Activated T-helper 17 cell treated with anti-CD3 and anti-CD28 coated beads, Interleukin-2, amount 50 U/mL, for 72 hours (primary cell): ENCODE measurements around the gene MAN2B1. TPM values are rescaled to one million over a fixed set of nuclear protein-coding genes. Genes with fewer than 3 reads are reported as not detected.

Source experiments
- total RNA-seq, 2 donors: library from RNA; stranded (reverse); gene quantifications; one replicate each; pipeline ENCODE4 v1.2.3, GENCODE V29; 2022

MAN2B1 gene
- total RNA-seq, 2 donors from 2014 or later, result 199 to 247 TPM

Other genes with a start within 250 kb of the MAN2B1 start
- 1 to 10 TPM; 1.9 to 3.4 TPM for gene ZNF443, start 225.7 kb downstream of the MAN2B1 start, total RNA-seq
- gene ZNF709, start 181.9 kb downstream of the MAN2B1 start, total RNA-seq, result 1 to 10 TPM; 1.6 to 3.4 TPM
- 1 to 10 TPM; 4.1 to 6.1 TPM for gene ZNF564, start 115.3 kb downstream of the MAN2B1 start, total RNA-seq
- gene ZNF490, start 55.9 kb downstream of the MAN2B1 start, total RNA-seq, result 10 to 100 TPM in 1 of 2 donors, 1 to 10 TPM in 1; 7.3 to 11.1 TPM
- gene ZNF791, start 55.8 kb downstream of the MAN2B1 start, total RNA-seq, result 10 to 100 TPM; 16.7 to 19.0 TPM
- 10 to 100 TPM; 17.7 to 30.4 TPM for gene WDR83, start 65 bp upstream of the MAN2B1 start, total RNA-seq
- 100 to 1,000 TPM; 125 to 167 TPM for gene DHPS, start 15.1 kb upstream of the MAN2B1 start, total RNA-seq
- not detected for gene GNG14, start 21.3 kb upstream of the MAN2B1 start, total RNA-seq
- gene FBXW9, start 29.9 kb upstream of the MAN2B1 start, total RNA-seq, result 1 to 10 TPM; 4.7 to 9.9 TPM
- 100 to 1,000 TPM in 1 of 2 donors, 10 to 100 TPM in 1; 71.9 to 106 TPM for gene TNPO2, start 57.2 kb upstream of the MAN2B1 start, total RNA-seq
- 100 to 1,000 TPM; 135 to 172 TPM for gene TRIR, start 67.9 kb upstream of the MAN2B1 start, total RNA-seq
- 10 to 100 TPM; 37.7 to 66.6 TPM for gene GET3, start 70.8 kb upstream of the MAN2B1 start, total RNA-seq
- not detected for gene BEST2, start 85.0 kb upstream of the MAN2B1 start, total RNA-seq
- 10 to 100 TPM; 22.5 to 44.4 TPM for gene HOOK2, start 108.8 kb upstream of the MAN2B1 start, total RNA-seq
- 100 to 1,000 TPM; 328 to 586 TPM for gene JUNB, start 124.7 kb upstream of the MAN2B1 start, total RNA-seq
- 100 to 1,000 TPM; 307 to 415 TPM for gene PRDX2, start 135.1 kb upstream of the MAN2B1 start, total RNA-seq
- gene THSD8, start 135.3 kb upstream of the MAN2B1 start, total RNA-seq, result 10 to 100 TPM; 25.5 to 32.7 TPM
- gene RNASEH2A, start 139.8 kb upstream of the MAN2B1 start, total RNA-seq, result 10 to 100 TPM; 30.1 to 53.5 TPM
- gene RTBDN, start 167.8 kb upstream of the MAN2B1 start, total RNA-seq, result not detected
- gene MAST1, start 171.8 kb upstream of the MAN2B1 start, total RNA-seq, result 1 to 10 TPM; 2.4 to 2.6 TPM
- gene DNASE2, start 214.7 kb upstream of the MAN2B1 start, total RNA-seq, result 10 to 100 TPM; 32.5 to 34.2 TPM
- gene KLF1, start 220.5 kb upstream of the MAN2B1 start, total RNA-seq, result under 1 TPM in 1 of 2 donors, not detected in 1; 0.61 TPM
- 10 to 100 TPM; 25.8 to 48.4 TPM for gene GCDH, start 224.4 kb upstream of the MAN2B1 start, total RNA-seq